ENCODE results near the gene C10orf105.

Gene C10orf105

DNA sequence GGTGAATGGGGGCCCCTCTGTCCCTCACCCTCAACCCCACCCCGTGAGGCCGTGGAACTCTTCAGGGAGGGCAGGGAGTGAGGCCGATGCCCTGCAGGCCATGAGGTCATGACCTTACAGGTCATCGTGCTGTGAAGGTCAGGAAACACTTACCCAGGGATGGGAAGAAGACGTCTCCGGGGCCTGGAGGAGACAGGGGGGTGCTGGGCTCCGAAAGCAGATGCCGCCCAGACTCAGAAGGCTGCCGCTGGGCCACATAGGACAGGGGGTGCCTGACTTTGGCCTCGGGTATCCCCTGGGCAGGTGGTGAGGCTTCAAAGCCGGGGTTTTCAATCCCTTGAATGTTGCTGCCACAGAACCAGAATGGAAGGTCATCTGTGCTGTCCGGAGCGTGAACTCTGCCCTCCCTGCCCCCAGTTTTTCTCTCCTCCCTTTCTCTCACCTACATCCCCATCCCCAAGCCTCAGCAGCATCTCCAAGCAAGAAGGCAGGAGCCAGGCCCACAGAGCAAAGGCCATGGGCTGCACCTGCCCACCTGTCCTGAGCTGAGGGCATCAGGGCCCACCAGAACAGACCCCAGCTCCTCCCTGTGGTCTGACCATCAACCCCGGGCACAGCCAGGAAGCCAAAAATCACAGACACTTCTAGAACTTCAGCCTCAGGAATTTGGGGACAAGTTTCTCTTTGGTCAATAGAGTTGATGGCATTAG lies 32.1 kb upstream of the C10orf105 start:
- DNase-seq: no peak

DNA sequence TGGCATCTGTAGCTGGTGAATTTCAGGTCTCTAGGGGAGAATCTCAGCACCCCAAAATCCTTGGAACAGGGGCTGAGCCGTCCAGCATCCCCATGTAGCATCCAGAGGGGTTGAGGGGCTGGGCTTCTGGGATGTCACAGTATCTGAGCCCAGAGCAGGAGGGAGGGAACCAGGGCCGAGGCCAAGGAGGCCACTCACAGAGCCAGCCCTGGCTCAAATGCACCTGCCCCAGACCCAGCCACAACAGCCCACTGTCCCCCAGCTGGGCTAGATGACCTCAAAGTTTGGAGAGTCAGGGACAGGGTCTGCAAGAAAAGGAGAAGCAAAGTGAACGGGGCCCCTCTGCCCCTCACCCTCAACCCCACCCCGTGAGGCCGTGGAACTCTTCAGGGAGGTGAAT lies 31.4 kb upstream of the C10orf105 start:
- DNase-seq: no peak

DNA sequence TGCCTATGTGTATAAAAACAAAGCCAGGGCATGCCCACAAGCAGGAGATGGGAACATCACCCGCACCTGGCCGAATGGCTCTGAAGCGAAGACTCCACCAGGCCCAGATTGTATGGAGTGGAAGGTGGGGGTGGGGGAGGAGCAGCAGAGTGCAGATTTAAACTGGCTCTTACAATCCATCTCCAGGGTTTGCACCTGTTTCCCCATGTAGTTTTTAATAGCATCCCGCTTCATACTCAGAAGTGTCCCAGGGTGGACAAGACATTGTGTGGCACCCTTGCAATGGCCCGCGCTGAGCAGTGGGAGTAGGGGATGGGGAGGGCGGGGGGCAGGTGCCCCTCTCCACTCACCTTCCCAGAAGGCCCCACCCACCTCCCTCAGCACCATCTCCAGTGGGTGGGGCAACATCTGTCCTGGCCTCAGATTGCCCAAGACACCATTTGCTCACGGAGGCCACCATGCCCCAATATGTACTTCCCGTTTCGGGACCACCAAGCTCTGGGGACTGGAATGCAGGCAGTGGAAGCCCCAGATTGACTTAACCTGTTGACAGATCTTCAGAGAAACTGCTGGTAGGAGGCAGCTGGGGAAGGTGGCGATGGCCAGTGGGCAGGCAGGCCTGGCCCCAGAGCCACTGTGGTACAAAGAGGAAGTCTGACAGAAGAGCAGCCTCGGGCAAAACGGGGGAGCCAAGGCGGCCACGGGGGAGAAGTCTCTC lies 30.7 kb upstream of the C10orf105 start:
- DNase-seq: peak in 1 of 2 experiments; percentile 17

DNA sequence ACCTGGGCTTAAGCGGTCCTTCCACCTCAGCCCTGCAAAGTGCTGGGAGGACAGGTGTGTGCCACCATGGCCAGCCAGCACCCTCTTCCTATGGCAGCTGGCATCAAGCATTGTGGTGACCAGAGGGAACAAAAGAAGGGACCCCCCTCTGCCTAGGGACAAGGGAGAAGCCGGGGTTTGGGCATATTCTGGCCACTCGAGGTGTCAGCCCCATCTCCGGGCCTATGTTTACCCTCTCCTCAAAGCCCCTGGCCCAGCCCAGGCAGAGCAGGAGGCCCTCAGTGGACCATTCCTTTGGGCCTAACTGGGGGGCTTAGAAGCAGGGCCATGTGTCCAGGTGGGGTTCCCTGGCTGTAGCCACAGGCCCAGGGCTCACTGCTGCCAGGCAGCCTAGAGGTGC lies 29.8 kb upstream of the C10orf105 start:
- no peak for DNase-seq

DNA sequence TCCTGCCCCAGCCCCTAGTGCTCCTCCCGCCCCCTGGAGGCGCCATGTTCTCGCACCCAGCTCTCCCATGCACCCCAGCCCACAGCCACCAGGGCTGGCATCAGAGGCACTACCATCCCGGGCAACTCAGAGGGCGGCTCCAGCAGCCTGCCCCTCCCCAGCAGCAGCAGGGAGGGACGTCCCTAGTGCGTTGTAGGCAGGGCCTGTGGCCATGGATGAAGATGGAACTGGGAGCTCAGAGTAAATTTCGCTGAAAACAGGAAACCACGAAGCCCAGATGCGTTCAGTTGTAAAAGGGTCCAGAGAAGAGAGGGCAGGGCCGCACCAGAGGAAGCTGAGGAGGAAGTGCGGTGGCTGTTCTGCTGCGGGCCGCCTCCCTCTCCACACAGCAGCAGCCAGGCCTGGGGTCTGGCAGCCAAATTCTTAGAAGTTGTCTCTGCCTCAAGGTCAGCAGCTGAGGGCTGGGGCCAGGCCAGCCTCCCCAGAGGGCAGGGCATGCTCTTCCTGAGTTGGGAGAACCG lies 29.2 kb upstream of the C10orf105 start:
- DNase-seq: no peak

DNA sequence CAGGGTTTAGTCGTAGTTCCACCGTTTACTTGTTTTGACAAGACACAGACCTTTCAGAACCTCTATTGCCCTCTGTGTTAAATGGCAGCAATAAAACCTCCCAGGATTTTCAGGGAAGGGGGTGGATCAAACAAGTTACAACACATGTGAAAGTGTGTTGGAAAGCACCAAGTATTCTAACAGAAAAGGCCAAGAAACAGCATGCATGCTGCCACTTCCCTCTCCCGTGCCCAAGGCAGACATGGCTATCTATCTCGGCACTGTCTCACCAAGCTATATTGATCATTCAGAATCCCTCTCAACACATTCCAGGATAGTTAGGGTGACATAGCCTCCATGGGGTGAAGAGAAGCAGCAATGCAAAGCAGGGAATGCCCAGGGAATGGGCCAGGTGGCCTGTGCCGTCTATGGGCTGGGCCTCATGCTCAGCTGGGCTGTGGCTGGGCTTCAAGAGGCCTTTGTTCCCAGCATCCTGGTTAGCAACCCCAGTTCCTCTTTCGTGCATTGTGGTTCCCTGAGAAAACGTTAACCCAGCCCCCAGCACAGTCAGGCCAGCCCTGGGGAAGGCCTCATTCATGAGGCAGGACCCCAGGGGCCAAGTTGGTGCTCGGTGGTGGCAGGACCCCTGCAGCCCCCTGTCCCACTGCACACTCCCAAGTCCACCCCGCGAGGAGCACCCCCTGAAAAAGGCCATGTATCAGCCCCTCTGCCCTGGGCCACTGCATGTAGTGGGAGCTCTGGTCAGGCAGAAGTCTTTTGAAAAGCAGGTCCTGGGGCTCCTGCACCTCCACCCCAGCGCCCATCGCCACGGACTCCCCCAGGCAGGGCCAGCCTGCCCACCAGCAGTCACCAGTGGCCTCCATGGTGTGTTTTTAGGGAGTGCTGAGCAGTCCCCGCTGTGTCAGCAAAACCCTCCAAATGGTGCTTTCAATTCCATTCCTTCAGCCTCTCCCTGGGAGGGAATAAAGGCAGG lies 28.3 kb upstream of the C10orf105 start:
- DNase-seq: no peak

DNA sequence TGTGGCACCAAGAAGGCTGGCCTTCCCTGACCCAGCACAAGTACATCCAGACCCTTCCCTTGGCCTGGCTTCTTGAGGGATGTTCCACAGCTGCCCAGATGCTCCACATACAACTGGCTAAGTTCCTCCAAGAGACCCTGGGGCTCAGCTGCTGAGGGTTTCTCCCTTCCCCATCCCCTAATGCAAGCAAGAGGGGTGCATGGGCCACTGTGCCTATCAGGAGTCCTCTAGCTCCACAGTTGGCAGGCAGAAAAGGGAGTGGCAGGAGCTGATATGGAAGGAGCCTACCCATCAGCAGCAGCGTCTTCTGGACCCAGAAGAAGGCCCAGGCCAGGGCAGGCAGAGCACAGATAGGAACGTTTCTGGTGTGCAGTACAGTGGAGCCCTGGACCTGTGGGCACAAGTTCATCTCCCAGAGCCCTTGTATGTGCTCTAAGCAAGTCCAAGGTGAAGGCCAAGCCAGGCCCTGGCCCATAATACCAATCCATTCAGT lies 27.5 kb upstream of the C10orf105 start:
- no peak for DNase-seq

DNA sequence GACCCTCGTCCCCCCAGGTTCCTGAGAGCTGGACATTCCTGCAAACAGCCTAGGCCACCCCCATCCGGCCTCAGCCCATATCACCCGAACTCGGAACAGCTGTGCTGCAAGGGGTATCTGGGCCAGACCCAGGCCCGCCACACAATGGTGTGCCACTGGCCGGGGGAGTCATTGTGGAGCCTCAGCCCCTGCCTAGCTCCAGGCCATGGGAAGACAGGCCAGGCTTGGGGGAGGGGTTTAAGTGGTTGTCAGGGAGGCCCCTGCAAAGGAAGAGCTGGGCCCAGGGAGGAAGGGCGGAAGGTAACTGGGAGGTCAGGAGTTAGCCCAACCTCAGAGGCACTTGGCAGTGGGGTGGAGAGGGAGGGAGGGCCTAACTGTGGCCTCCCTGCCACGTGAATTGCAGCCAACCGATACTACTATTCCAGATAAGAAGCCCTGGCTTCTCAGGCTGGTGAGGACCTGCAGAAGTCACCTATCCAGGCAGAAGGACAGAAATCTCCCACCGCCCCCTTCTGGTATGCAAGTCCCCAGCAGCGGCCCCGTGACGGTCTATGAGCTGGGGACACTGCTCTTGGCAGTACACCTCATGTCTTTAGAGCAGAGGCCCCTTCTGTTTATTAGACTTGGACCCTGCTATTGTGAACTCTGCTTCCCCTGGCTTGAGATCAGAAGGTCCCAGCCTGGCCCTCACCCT lies 26.9 kb upstream of the C10orf105 start:
- no peak for DNase-seq

DNA sequence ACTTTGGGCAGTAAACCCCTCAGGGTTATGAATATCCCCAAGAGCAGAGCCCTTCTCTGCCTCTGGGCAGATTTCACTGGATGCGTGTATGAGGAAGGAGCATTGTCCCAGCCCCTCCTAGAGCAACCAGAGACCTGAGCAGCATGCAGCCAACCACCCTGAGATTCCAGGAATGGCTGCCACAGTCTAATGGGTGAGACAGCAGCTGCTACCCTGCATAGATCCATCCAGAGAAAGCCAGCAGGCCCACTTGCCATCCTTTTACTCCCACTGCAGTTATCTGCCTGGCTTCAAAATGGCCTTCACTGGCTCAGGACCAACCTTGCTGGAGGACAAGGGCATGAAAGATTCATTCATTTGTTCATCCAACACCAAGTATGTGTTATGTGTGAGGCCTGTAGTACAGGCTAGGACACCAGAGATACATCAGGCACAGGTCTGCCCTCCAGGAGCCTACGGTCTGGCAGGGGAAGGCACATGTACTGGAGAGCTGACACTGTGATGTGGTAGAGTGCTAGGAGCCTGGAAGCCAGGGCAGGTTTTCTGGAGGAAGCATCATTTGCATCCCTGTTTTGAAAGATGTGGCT lies 26.2 kb upstream of the C10orf105 start:
- DNase-seq: no peak

DNA sequence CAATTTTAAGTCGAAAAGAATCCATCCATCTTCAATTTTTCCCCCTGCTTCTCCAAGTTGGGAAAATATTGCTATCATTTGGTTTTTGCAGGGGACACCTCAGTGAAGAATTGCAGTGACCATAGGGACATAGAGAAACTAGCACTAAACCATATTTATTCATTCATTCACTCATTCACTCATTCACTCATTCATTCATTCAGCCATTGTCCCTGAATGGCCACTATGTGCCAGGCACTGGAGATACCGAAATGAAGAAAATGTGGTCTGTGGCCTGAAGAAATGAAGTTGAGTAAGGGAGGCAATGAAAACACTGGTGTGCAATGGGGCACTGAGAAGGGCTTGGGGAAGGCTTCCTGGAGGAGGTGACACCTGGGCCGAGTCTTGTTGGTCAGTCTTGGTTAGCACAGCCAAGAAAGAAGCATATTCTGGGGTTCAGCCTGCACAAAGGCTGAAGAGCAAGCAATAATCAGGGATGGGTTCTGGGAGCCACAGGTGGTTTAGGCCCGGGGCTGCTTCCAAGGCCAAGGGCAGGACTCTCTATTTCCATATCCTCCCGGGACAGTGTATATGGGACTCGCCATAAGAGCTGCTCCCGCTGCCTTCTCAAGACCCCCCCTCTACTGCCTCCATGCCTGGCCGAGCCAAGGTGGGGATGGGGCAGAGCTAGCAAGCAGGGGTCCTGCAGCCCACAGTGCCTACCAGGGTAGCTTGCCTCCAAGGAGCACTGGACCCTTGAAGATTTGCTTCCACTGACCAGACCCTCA lies 25.5 kb upstream of the C10orf105 start:
- DNase-seq: no peak

DNA sequence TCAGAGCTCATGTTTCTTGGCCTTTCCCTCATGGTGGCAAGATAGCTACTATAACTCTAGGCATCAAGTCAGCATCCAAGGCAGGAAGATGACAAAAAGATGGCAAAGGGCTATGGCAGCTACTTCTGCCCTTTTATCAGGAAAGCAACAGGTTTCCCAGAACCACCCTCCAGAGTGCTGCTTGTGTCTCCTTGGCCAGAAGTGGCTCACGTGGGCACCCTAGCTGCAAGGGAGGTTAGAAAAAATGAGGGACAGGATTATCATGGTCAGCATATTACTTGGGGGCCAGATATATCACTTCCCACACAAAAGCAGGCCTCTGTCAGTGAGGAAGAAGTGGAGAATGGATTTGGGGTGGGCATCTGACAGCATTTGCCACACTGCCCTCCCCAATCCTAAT lies 24.3 kb upstream of the C10orf105 start:
- DNase-seq: no peak

DNA sequence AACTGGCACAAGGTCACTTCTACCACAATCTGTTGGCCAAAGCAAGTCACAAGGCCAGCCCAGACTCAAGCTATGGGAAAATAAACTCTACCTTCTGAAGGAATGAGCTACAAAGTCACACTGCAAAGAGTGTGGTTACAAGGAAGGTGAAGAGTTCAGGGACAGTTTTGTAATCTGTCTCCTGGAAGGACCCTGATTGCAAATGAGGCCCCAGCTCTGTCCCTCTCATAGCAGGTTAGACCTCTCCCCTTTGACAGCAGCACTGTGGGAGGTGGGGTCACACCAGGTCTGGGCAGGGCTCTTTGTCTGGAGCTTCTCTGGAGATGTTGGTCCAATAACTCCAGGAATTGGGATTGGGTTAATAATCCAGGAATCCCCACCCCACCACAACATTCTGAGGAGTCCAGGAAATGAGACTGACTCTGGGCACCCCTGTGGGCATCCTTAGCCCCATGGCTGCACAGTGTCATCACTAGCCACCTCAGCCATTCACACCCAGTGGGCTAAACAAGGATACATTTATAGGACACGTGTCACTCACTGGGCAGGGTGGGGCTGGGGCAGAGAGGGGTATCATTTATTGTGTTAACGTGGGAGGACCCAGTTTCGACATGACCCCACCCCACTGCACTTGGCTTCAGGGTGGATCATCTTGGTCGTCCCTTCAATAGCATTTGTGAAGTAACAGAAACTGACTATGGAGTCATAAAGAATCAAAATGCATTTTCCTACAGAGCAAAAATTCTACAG lies 23.7 kb upstream of the C10orf105 start:
- DNase-seq: no peak

DNA sequence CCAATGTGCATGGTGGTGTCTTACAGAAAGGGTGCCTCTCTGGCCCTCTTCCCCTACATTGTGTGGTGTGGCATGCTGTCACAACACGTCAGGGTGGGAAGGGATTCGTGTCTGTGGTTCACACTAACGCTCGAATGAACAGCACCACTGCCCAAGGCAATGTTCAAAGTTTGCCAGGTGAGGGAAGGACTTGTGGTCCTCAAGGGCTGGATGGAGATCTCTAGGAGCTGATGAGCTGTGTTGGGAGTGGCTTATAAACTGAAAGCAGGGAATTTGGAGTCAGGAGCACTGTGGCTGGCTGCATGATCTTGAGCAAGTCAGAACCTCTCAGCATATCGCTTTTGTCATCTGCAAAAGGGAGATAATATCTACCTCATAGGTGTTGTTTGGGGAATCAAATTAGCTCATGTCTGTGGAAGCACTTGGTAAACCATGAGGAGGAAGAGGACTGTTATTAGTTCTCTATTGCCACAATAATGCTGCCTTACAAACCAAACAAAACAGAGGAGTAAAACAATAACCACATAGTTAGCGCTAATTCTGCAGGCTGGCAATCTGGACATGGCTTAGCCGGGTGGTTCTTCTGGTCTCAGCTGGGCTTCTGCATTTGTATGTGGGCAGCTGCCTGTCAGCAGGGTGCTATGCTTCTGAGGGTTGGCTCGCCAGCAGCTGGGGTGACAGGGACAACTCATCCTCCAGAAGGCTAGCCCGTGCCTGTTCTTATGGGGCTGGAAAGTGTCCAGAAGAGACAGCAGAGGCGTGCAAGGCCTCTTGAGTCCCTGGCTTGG lies 22.9 kb upstream of the C10orf105 start:
- DNase-seq: no peak

DNA sequence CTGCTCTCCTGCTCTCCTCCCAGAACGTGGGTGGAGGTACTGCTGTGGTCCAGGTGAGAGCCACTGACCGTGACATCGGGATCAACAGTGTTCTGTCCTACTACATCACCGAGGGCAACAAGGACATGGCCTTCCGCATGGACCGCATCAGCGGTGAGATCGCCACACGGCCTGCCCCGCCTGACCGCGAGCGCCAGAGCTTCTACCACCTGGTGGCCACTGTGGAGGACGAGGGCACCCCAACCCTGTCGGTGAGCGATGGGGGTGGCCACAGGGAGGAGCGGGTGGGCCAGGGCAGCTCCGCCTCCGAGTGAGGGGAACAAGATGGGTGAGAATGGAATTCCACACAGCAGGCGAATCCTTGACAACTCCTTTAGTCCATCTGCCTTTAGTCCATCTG lies 22.1 kb upstream of the C10orf105 start:
- no peak for DNase-seq

DNA sequence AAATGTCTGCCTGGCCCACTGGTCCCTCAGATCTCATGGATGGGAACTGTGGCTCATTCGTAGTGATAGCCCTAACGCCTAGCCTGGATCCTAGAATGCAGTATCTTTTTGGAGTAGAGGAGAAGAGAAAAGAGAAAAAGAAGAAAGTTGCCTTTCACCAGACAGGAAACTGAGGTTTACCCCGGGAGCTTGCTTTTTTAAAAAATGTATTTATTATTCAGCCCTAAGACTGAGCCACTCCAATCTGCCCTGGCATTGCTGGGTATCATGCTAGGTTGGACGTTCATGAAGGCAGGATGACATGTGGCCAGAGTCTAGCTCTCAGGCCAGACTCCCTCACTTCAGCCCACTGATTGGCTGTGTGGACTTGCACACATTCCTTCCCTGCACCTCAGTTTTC lies 21.5 kb upstream of the C10orf105 start:
- no peak for DNase-seq

DNA sequence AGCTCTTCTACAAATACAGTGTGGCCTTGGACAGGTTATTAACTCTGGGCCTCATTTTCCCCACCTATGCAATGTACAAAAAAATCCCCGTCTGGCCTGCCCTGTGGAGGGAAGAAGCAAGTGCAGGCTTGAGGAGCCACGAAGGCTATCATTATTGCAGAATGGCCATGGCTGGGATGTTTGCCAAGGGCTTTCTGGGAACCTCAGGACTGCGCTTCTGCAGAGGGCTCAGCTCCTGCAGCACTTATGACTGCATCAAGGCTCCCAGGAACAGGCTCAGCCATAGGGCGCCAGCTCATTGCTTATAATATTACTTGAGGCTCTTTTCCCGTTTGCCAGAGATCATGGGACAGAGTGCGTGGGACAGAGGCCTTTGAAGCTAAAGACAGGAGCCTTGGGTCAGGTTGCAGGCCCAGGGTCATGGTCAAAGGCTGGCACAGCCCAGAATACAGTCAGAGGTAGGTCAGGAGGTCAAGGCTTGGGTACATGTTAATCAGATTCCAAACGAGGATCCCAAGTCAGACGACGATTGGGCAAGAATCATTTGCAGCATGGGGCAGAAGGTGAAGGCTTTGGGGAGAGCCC lies 20.6 kb upstream of the C10orf105 start:
- DNase-seq: no peak

DNA sequence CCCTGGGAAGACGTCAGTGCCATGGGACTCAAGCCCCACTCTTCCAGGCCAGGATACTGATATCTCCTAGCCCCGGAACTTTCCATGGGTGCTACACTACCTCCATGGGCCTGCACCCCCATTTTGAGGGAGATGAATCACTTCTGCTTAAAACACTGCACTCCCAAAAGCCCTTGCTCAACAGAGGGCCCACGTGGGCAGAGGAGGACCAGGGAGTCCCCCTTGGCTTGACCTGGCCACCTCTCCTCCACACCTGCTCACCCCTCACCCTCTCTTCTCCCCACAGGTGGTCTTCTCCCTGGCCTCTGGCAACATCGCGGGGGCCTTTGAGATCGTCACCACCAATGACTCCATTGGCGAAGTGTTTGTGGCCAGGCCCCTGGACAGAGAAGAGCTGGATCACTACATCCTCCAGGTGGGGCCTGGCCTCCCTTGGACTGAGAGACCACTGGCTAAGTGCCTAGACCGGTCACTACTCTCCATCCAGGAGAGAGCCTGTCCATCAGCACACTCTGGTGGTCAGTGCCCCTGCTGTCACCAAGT lies 19.9 kb upstream of the C10orf105 start:
- no peak for DNase-seq

DNA sequence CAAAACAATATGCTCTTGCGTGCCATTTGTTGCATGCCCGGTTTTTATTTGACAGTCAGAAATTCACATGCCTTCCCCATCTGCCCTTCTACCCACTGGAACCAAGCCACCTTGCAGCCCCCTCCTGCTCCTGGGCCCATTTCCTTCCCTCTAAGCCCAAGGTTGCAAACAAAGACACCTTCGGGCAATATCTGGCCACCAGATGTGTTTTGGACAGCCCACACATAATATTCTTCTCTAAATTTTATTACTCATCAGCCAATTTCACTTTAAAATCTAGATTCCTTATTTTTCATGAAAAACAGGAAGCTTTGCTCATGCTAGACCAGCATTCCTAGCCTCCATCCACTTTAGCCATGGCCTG lies 18.2 kb upstream of the C10orf105 start:
- DNase-seq: no peak

Data from NCI-H524 (cell line).